MCF 10A (cell line): ENCODE results near the gene MSI2. TPM values are rescaled to one million over a fixed set of nuclear protein-coding genes. Genes with fewer than 3 reads are reported as not detected.

Experiments used
- BruUV-seq: library from RNA; stranded (reverse); fragments of 400-500 nt; replicated peaks from 2 replicates; lab custom pipeline; 2021; lab: Mats Ljungman, UMichigan
- CTCF ChIA-PET: fragments of 300-600 bp; sonication (Branson Sonifier 250); formaldehyde crosslinking; extraction: SDS; loops from one replicate; lab custom pipeline; 2021; ENCODE audit warnings: antibody characterized with exemption, inconsistent platforms; lab: Yijun Ruan, JAX
- POLR2A ChIA-PET: fragments of 300-600, 350-650 bp; sonication (Branson Sonifier 250); formaldehyde crosslinking; extraction: SDS; loops from one replicate; lab custom pipeline; 2020; ENCODE audit warnings: antibody characterized with exemption, inconsistent platforms; lab: Yijun Ruan, JAX
- DNase-seq: peaks from one replicate; pipeline ENCODE4 v3.0.0-alpha.2; 2018; ENCODE audit not compliant: unreplicated experiment
- H3K27ac Mint-ChIP-seq: one replicate; pipeline ENCODE4 v1.8.0; 2022; ENCODE audit warnings: mild to moderate bottlenecking, low read depth, mixed read lengths; ENCODE audit not compliant: unreplicated experiment
- H3K27me3 Mint-ChIP-seq: one replicate; pipeline ENCODE4 v1.8.0; 2022; ENCODE audit warnings: mixed read lengths; ENCODE audit not compliant: insufficient read depth, unreplicated experiment
- H3K36me3 Mint-ChIP-seq: one replicate; pipeline ENCODE4 v1.8.0; 2022; ENCODE audit warnings: mild to moderate bottlenecking, moderate library complexity, mixed read lengths; ENCODE audit not compliant: insufficient read depth, unreplicated experiment
- H3K4me1 Mint-ChIP-seq: one replicate; pipeline ENCODE4 v1.8.0; 2022; ENCODE audit warnings: mixed read lengths; ENCODE audit not compliant: insufficient read depth, unreplicated experiment
- H3K4me3 Mint-ChIP-seq: one replicate; pipeline ENCODE4 v1.8.0; 2022; ENCODE audit warnings: mild to moderate bottlenecking, moderate library complexity, mixed read lengths; ENCODE audit not compliant: unreplicated experiment
- H3K9me3 Mint-ChIP-seq: one replicate; pipeline ENCODE4 v1.8.0; 2022; ENCODE audit warnings: mixed read lengths; ENCODE audit not compliant: unreplicated experiment
- CTCF ChIP-seq: fragments of 200-600 bp; IDR thresholded peaks from one replicate; pipeline ENCODE4 v1.8.0; 2022; ENCODE audit warnings: antibody characterized with exemption, mild to moderate bottlenecking; ENCODE audit not compliant: unreplicated experiment
- intact Hi-C: fragments of 100-400 bp; cut with micrococcal nuclease; formaldehyde crosslinking; loops from 2 replicates; pipeline ENCODE4 v1.14.1; 2022
- total RNA-seq: library from RNA; stranded (reverse); gene quantifications from 2 replicates; pipeline ENCODE4 v1.2.3, GENCODE V29; 2022

The MSI2 gene
- total RNA-seq, 1 experiment from 2014 or later, result 60.6 TPM

- BruUV-seq, result no TSS peak
- peaks cover 98% of the 10 kb centered on the region for H3K27me3 Mint-ChIP-seq
- intact Hi-C loops, result no loop called here
- no peak for TF ChIP-seq CTCF
- POLR2A ChIA-PET, result no interaction called here
- no peak for DNase-seq
- H3K4me3 Mint-ChIP-seq, result no peak overlapping the region
- H3K36me3 Mint-ChIP-seq, result no peaks in the 10 kb centered on the region
- H3K4me1 Mint-ChIP-seq, result no peaks in the 10 kb centered on the region
- CTCF ChIA-PET, result interaction anchor here (1.0 kb wide), 1 partner anchor 117 kb away, joined by 3 read pairs; no protein-coding TSS in a partner anchor
- no peak overlapping the region for H3K27ac Mint-ChIP-seq
- H3K9me3 Mint-ChIP-seq, result no peaks in the 10 kb centered on the region
These were observed 458.4 kb downstream of the MSI2 start for GRCh38 chr17:57714665-57715180.

- POLR2A ChIA-PET, result no interaction called here
- Mint-ChIP-seq H3K9me3 (no peaks in the 10 kb centered on the region), H3K4me1 (no peaks in the 10 kb centered on the region), H3K27me3 (peaks cover 85% of the 10 kb centered on the region), H3K36me3 (no peaks in the 10 kb centered on the region), H3K4me3 (no peak overlapping the region), H3K27ac (no peak overlapping the region)
- intact Hi-C loops, result no loop called here
- no TSS peak for BruUV-seq
- CTCF ChIA-PET, result interaction anchor here (0.5 kb wide), 1 partner anchor 445 kb away, joined by 5 read pairs; no protein-coding TSS in a partner anchor
- no peak for TF ChIP-seq CTCF
- DNase-seq, result no peak
These were observed 459.7 kb downstream of the MSI2 start for GRCh38 chr17:57715981-57716380.

GRCh38 chr17:57718878-57719277 is 462.6 kb downstream of the MSI2 start:
- Mint-ChIP-seq H3K27me3 (peaks cover 56% of the 10 kb centered on the region), H3K4me3 (no peak overlapping the region), H3K4me1 (no peaks in the 10 kb centered on the region), H3K9me3 (no peaks in the 10 kb centered on the region), H3K27ac (no peak overlapping the region), H3K36me3 (no peaks in the 10 kb centered on the region)
- intact Hi-C loops, result no loop called here
- ChIA-PET CTCF (no interaction called here), POLR2A (no interaction called here)
- no TSS peak for BruUV-seq
- no peak for TF ChIP-seq CTCF
- DNase-seq, result no peak

- ChIA-PET CTCF (no interaction called here), POLR2A (no interaction called here)
- DNase-seq, result no peak
- Mint-ChIP-seq H3K4me1 (no peaks in the 10 kb centered on the region), H3K9me3 (no peaks in the 10 kb centered on the region), H3K27ac (no peak overlapping the region), H3K27me3 (peaks cover 40% of the 10 kb centered on the region), H3K4me3 (no peak overlapping the region), H3K36me3 (no peaks in the 10 kb centered on the region)
- BruUV-seq, result no TSS peak
- intact Hi-C loops, result no loop called here
- no peak for TF ChIP-seq CTCF
These were observed 464.2 kb downstream of the MSI2 start for GRCh38 chr17:57720386-57721035.
